ENCODE data around the gene SLC17A4.

DNA sequence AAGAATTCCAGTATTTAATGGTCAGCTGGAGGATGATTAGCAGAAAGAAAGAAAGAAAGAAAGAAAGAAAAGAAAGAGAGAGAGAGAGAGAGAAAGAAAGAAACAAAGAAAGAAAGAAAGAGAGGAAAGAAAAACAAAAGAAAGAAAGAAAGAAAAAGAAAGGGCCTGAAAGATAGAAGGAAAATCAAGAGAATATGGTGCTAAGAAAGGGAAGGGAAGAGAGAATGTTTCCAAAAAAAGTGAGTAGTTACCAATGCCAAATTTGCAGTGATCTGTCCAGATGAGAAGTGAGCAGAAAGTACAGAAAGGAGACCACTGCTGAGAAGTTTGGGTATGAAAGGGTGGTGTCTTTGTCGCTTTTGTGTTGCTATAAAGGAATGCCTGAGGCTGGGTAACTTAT lies 26.6 kb downstream of the SLC17A4 start:
- no peak for TF ChIP-seq POLR2A (IDR thresholded peaks at IDR 0.05)
- TF ChIP-seq, protein P1, sequence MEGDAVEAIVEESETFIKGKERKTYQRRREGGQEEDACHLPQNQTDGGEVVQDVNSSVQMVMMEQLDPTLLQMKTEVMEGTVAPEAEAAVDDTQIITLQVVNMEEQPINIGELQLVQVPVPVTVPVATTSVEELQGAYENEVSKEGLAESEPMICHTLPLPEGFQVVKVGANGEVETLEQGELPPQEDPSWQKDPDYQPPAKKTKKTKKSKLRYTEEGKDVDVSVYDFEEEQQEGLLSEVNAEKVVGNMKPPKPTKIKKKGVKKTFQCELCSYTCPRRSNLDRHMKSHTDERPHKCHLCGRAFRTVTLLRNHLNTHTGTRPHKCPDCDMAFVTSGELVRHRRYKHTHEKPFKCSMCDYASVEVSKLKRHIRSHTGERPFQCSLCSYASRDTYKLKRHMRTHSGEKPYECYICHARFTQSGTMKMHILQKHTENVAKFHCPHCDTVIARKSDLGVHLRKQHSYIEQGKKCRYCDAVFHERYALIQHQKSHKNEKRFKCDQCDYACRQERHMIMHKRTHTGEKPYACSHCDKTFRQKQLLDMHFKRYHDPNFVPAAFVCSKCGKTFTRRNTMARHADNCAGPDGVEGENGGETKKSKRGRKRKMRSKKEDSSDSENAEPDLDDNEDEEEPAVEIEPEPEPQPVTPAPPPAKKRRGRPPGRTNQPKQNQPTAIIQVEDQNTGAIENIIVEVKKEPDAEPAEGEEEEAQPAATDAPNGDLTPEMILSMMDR (IDR thresholded peaks at IDR 0.05), result no peak

Data from sigmoid colon (tissue), 3 donors.